AG04450 (cell line): ENCODE results near the gene CCSAP. TPM values are rescaled to one million over a fixed set of nuclear protein-coding genes. Genes with fewer than 3 reads are reported as not detected.

Experiments
- CTCF ChIA-PET: fragments of 300-600, 350-600 bp; formaldehyde crosslinking; extraction: SDS; loops from one replicate; lab custom pipeline; 2022; ENCODE audit warnings: antibody characterized with exemption, inconsistent platforms; lab: Charles Lee
- POLR2A ChIA-PET: fragments of 350-600 bp; formaldehyde crosslinking; extraction: SDS; loops from one replicate; lab custom pipeline; 2021; ENCODE audit warnings: antibody characterized with exemption, inconsistent platforms; lab: Yijun Ruan, JAX
- DNase-seq: peaks from one replicate; pipeline ENCODE4 v3.0.0-alpha.2; 2011; ENCODE audit warnings: low read depth, low spot score
- H3K27ac ChIP-seq: one replicate; pipeline ENCODE4 v1.5.1; 2012; ENCODE audit warnings: low read depth, low read length, control low read depth
- H3K27me3 ChIP-seq: one replicate; pipeline ENCODE4 v1.6.0; 2012; ENCODE audit warnings: low read length; ENCODE audit not compliant: control insufficient read depth, insufficient read depth
- H3K4me3 ChIP-seq: 2 replicates; pipeline ENCODE4 v1.5.1; 2011; ENCODE audit warnings: mild to moderate bottlenecking, low read depth, low read length, control low read depth
- H3K9me3 ChIP-seq: 2 replicates; pipeline ENCODE4 v1.5.1; 2012; ENCODE audit warnings: low read length; ENCODE audit not compliant: control insufficient read depth, insufficient read depth
- polyA plus RNA-seq: library from polyadenylated mRNA; depleted of rRNA; stranded (reverse); fragments of >200 nt; gene quantifications from 2 replicates; pipeline ENCODE4 v1.2.3, GENCODE V29; 2011
- TF ChIP-seq, protein P1 (sequence below): IDR thresholded peaks from 2 replicates; pipeline ENCODE4 v1.5.1; 2011; ENCODE audit warnings: low read depth, low read length, control low read depth, inconsistent platforms

The CCSAP gene
- polyA plus RNA-seq, 1 experiment, result 4.3 TPM

DNA sequence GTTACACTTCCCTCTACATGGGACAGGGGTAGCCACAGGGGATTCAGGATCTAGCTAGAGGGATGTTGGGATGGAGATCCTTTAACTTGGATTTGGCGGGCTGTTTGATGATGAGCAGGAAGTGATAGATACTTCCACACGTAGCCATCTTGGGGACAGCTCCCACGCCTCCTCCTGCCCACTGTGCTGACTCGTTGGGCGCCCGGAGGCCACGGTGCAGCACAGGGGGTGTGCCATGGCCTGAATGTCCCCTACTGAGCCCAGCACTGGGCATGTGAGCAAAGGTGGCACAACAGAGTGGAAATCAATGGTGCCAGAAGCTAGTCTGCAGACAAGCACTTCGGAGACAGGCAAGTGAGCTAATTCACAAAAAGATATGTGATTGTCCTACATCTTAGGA, 31.6 kb upstream of the CCSAP start:
- TF ChIP-seq, protein P1, sequence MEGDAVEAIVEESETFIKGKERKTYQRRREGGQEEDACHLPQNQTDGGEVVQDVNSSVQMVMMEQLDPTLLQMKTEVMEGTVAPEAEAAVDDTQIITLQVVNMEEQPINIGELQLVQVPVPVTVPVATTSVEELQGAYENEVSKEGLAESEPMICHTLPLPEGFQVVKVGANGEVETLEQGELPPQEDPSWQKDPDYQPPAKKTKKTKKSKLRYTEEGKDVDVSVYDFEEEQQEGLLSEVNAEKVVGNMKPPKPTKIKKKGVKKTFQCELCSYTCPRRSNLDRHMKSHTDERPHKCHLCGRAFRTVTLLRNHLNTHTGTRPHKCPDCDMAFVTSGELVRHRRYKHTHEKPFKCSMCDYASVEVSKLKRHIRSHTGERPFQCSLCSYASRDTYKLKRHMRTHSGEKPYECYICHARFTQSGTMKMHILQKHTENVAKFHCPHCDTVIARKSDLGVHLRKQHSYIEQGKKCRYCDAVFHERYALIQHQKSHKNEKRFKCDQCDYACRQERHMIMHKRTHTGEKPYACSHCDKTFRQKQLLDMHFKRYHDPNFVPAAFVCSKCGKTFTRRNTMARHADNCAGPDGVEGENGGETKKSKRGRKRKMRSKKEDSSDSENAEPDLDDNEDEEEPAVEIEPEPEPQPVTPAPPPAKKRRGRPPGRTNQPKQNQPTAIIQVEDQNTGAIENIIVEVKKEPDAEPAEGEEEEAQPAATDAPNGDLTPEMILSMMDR, result no peak
- ChIA-PET POLR2A (no interaction called here), CTCF (interaction anchor here (0.6 kb wide), 1 partner anchor 999 kb away, joined by 3 read pairs; no protein-coding TSS in a partner anchor)
- no peak for DNase-seq
- Histone ChIP-seq H3K27me3 (peaks cover 13% of the 10 kb centered on the region), H3K27ac (no peak overlapping the region), H3K9me3 (no peaks in the 10 kb centered on the region; the same call in 1 of the 2 replicates), H3K4me3 (no peak overlapping the region)

DNA sequence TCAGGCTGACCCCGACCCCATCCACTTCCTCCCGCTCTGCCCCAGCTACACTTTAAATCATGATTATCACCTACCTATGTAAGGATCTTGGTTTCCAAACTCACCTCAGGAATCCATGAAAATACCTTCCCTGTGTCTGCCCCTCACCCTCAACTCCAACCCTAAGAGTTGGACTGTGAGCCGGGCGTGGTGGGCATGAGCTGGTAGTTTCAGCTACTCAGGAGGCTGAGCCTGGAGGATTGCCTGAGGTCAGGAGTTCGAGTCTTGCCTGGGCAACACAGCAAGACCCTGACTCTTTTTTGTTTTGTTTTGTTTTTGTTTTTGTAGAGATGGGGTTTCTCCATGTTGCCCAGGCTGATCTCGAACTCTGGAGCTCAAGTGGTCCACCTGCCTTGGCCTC, 30.5 kb upstream of the CCSAP start:
- ChIA-PET CTCF (no interaction called here), POLR2A (no interaction called here)
- TF ChIP-seq, protein P1, result no peak
- Histone ChIP-seq H3K4me3 (no peak overlapping the region), H3K9me3 (no peaks in the 10 kb centered on the region; the same call in 1 of the 2 replicates), H3K27ac (no peak overlapping the region), H3K27me3 (peaks cover 13% of the 10 kb centered on the region)
- DNase-seq, result no peak

DNA sequence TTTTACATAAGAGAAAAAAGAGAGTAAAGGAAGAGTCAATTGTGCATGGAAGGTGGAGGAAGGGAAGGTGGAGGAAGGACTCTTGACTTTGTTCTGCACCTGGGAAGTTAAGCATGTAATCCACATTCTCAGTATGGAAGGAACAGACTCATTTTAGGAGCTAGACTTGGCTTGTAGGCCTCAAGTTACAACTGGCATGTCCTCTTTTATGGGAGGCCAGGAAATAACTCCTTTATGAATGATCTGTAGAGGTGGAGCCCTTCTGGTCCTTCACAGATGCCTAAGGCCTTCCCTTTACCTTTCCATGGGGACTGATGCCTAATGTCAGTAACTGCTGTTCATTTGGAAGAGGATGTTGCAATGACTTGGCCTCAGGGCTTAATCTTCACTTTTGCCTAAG, 29.4 kb upstream of the CCSAP start:
- POLR2A ChIA-PET, result no interaction called here
- CTCF ChIA-PET, result no interaction called here

DNA sequence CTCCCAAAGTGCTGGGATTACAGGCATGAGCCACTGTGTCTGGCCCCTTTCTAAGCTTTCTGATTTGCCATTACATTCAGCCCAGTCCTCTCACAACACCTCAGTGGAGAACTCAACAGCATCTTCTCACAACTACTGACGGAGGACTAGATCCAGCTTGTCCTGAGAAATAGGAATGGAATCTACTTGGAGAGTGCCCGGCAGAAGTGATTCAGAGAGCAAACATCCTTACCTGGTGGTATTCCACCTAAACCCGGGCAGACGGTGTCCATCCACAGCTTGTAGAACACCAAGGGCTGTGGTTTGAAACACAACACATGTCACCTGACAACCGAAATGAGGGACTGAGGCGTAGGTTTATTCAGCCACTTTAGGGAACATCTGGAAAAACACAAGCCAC, 28.8 kb upstream of the CCSAP start:
- H3K27me3 ChIP-seq, result peaks cover 13% of the 10 kb centered on the region
- ChIA-PET POLR2A (no interaction called here), CTCF (no interaction called here)
- H3K4me3 ChIP-seq, result no peak overlapping the region
- no peak overlapping the region for H3K27ac ChIP-seq
- DNase-seq, result no peak
- H3K9me3 ChIP-seq, result no peaks in the 10 kb centered on the region
- TF ChIP-seq, protein P1, result no peak

More for the DNA sequence above, 29.4 kb upstream of the CCSAP start:
- DNase-seq, result no peak
- Histone ChIP-seq H3K9me3 (no peaks in the 10 kb centered on the region), H3K27me3 (peaks cover 13% of the 10 kb centered on the region), H3K27ac (no peak overlapping the region), H3K4me3 (no peak overlapping the region)
- TF ChIP-seq, protein P1, result no peak

DNA sequence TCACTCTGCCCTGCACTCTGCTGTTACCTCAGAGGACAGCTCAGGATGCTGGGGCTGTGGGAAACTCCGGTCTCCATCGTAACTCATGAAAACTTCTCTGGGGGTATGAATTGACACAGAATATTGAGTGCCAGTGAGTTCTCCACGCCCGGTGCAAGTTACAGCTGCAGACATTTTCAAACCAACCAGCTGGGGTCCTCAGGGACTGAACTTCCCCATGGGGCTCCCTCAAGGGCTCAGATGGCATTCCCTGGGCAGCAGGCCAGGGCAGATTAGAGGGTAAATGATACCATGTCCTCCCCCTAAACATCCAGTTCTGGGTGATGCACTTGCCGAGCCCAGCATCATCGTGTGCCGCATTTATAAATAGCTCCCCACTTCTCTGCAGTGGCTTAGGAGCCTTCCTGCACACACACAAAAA, 27.8 kb upstream of the CCSAP start:
- Histone ChIP-seq H3K4me3 (no peak overlapping the region), H3K27ac (no peak overlapping the region), H3K27me3 (peaks cover 13% of the 10 kb centered on the region), H3K9me3 (no peaks in the 10 kb centered on the region)
- POLR2A ChIA-PET, result no interaction called here
- TF ChIP-seq, protein P1, result no peak
- CTCF ChIA-PET, result no interaction called here
- DNase-seq, result no peak
